A549 (cell line): Measurements from ENCODE around the gene PRKACG. TPM values are rescaled to one million over a fixed set of nuclear protein-coding genes. Genes with fewer than 3 reads are reported as not detected.
A peak's percentile ranks its signal among the peaks of the same experiment; 100 is the strongest.

ENCODE experiments used
- ATAC-seq, 2 experiments: fragments of 200-7000 bp in 1 of 2; fragments of >200 bp in 1 of 2; cut with Nextera tagmentation in 1 of 2; cut with Tn5 transposase in 1 of 2; 3 replicates each; pipeline versions ENCODE4 v1.8.0 to v1.9.1; 2018 to 2020; ENCODE audit warnings: mild to moderate bottlenecking in 1 of 2, moderate library complexity in 1 of 2
- CTCF ChIA-PET: fragments of 300-600 bp; sonication (Branson Sonifier 250); formaldehyde crosslinking; extraction: SDS; loops from one replicate; lab custom pipeline; 2021; ENCODE audit warnings: antibody characterized with exemption, inconsistent platforms; lab: Yijun Ruan, JAX
- POLR2A ChIA-PET: fragments of 350-600 bp; formaldehyde crosslinking; extraction: SDS; loops from one replicate; lab custom pipeline; 2021; ENCODE audit warnings: antibody characterized with exemption, inconsistent platforms; lab: Yijun Ruan, JAX
- DNase-seq, 2 experiments: peaks; one replicate each; pipeline versions ENCODE4 v3.0.0 to v3.0.0-alpha.2; 2011 to 2016; ENCODE audit warnings: low read depth in 1 of 2, low spot score in 1 of 2
- FAIRE-seq: peaks from 2 replicates; lab custom pipeline; 2011; peaks lifted over from hg19 to GRCh38; lab: Jason Lieb, UNC
- H3K27ac ChIP-seq, 2 experiments: fragments of >200 bp; sonication (Bioruptor Twin); formaldehyde crosslinking; 3 replicates each; pipeline ENCODE4 v1.5.1; 2016 to 2017
- H3K4me1 ChIP-seq: fragments of >200 bp; sonication (Bioruptor Twin); formaldehyde crosslinking; 3 replicates; pipeline ENCODE4 v1.6.1; 2016
- H3K4me2 ChIP-seq: fragments of >200 bp; sonication (Bioruptor Twin); formaldehyde crosslinking; 3 replicates; pipeline ENCODE4 v1.6.1; 2016
- H3K4me3 ChIP-seq: fragments of >200 bp; sonication (Bioruptor Twin); formaldehyde crosslinking; 3 replicates; pipeline ENCODE4 v1.5.1; 2016
- H3K9me3 ChIP-seq: fragments of >200 bp; sonication (Bioruptor Twin); formaldehyde crosslinking; 3 replicates; pipeline ENCODE4 v1.6.1; 2016
- CEBPB ChIP-seq, 2 experiments: fragments of >200 bp in 1 of 2; sonication (Bioruptor Twin) in 1 of 2; formaldehyde crosslinking in 1 of 2; IDR thresholded peaks; 2 replicates each; pipeline ENCODE4 v1.6.1; 2012 to 2016
- CHD2 ChIP-seq: fragments of 150-350 bp; IDR thresholded peaks from 2 replicates; pipeline ENCODE4 v1.6.1; 2014; ENCODE audit warnings: low read length; ENCODE audit not compliant: partially characterized antibody
- EHF ChIP-seq: fragments of 250-450 bp; sonication (Bioruptor Pico); IDR thresholded peaks from 2 replicates; pipeline ENCODE4 v1.5.0; 2020; ENCODE audit warnings: mild to moderate bottlenecking
- ESRRA ChIP-seq: fragments of 150-350 bp; IDR thresholded peaks from 2 replicates; pipeline ENCODE4 v1.6.1; 2014; ENCODE audit warnings: mild to moderate bottlenecking, low read length, borderline replicate concordance
- HDAC2 ChIP-seq: fragments of 200-600 bp; sonication (generic); IDR thresholded peaks from 2 replicates; pipeline ENCODE4 v1.6.1; 2016
- HOXB5 ChIP-seq: fragments of 250-450 bp; sonication (Bioruptor Pico); IDR thresholded peaks from 2 replicates; pipeline ENCODE4 v1.5.0; 2020; ENCODE audit warnings: mild to moderate bottlenecking, moderate library complexity
- JUNB ChIP-seq: fragments of >200 bp; sonication (Bioruptor Twin); formaldehyde crosslinking; IDR thresholded peaks from 2 replicates; pipeline ENCODE4 v1.6.1; 2016
- KDM1A ChIP-seq: fragments of 200-600 bp; sonication (generic); IDR thresholded peaks from 2 replicates; pipeline ENCODE4 v1.6.1; 2016; ENCODE audit warnings: low read depth, mild to moderate bottlenecking
- KDM5A ChIP-seq: fragments of 200-600 bp; sonication (generic); IDR thresholded peaks from 2 replicates; pipeline ENCODE4 v1.6.1; 2016; ENCODE audit warnings: antibody characterized with exemption, mild to moderate bottlenecking
- MAZ ChIP-seq: fragments of 150-350 bp; IDR thresholded peaks from 2 replicates; pipeline ENCODE4 v1.6.1; 2014; ENCODE audit warnings: antibody characterized with exemption, low read depth, low read length, borderline replicate concordance
- NFE2L2 ChIP-seq: fragments of 150-350 bp; conservative IDR thresholded peaks from 2 replicates; pipeline ENCODE4 v1.6.1; 2014; ENCODE audit warnings: low read length
- RFX5 ChIP-seq: fragments of 450-650 bp; IDR thresholded peaks from 2 replicates; pipeline ENCODE4 v1.7.1; 2014; ENCODE audit warnings: antibody characterized with exemption, mild to moderate bottlenecking, moderate library complexity
- SMC3 ChIP-seq: fragments of >200 bp; sonication (Bioruptor Twin); formaldehyde crosslinking; IDR thresholded peaks from 3 replicates; pipeline ENCODE4 v1.6.1; 2018; ENCODE audit warnings: inconsistent platforms
- TFCP2L1 ChIP-seq: fragments of 250-450 bp; sonication (Bioruptor Pico); IDR thresholded peaks from 2 replicates; pipeline ENCODE4 v1.5.0; 2021; ENCODE audit warnings: mild to moderate bottlenecking
- ZFP36 ChIP-seq: fragments of 450-650 bp; IDR thresholded peaks from 2 replicates; pipeline ENCODE4 v1.6.1; 2014; ENCODE audit warnings: borderline replicate concordance; ENCODE audit not compliant: partially characterized antibody
- WGBS: methylation state at CpG from one replicate; pipeline ENCODE4 v1.1.6; 2017; ENCODE audit errors: missing lambda C conversion rate; 5-methylcytosine and 5-hydroxymethylcytosine counted together
- polyA plus RNA-seq, 4 experiments: library from polyadenylated mRNA; depleted of rRNA in 3 of 4; stranded (reverse); fragments of >200 nt; fragmentation: RNase III in 1 of 4; extraction: RNeasy Plus Mini Kit Qiagen cat#74134 plus additional on column Dnase treatment in 1 of 4; gene quantifications; 2 replicates in 3 of 4; 3 replicates in 1 of 4; pipeline ENCODE4 v1.2.3, GENCODE V29; 2011 to 2017
- TF ChIP-seq, protein P1 (sequence below): fragments of >200 bp; sonication (Bioruptor Twin); formaldehyde crosslinking; IDR thresholded peaks from 2 replicates; pipeline ENCODE4 v1.6.1; 2016
- TF ChIP-seq, protein P2 (sequence below): fragments of 450-650 bp; IDR thresholded peaks from 2 replicates; pipeline ENCODE4 v1.6.1; 2014; ENCODE audit warnings: antibody characterized with exemption
- TF ChIP-seq, protein P3 (sequence below): fragments of >200 bp; sonication (Bioruptor Twin); formaldehyde crosslinking; IDR thresholded peaks from 3 replicates; pipeline ENCODE4 v1.5.1; 2016

Gene PRKACG
- polyA plus RNA-seq, 2 of the 4 experiments (the other 2 are of a cell fraction): not detected

GRCh38 chr9:69040646-69041045, 26.7 kb upstream of the PRKACG start:
- Histone ChIP-seq H3K27ac (no peak overlapping the region), H3K4me3 (no peak overlapping the region), H3K4me1 (peaks cover 7% of the 10 kb centered on the region; the same call in 2 of the 3 replicates), H3K4me2 (no peak overlapping the region), H3K9me3 (no peaks in the 10 kb centered on the region)
- WGBS: 97% methylated on average over 2 of the region's 2 CpGs
- ATAC-seq (no peak), FAIRE-seq (no peak), DNase-seq (no peak)
- POLR2A ChIA-PET: no interaction called here
- no peak for TF ChIP-seq ZFP36
- TF ChIP-seq SMC3: no peak
- no peak for TF ChIP-seq RFX5
- TF ChIP-seq CHD2: no peak
- TF ChIP-seq KDM5A: no peak
- no peak for TF ChIP-seq JUNB
- TF ChIP-seq HOXB5: no peak
- TF ChIP-seq TFCP2L1 (CRISPR knock-in tag): no peak
- TF ChIP-seq, protein P1, sequence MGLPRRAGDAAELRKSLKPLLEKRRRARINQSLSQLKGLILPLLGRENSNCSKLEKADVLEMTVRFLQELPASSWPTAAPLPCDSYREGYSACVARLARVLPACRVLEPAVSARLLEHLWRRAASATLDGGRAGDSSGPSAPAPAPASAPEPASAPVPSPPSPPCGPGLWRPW: no peak
- CTCF ChIA-PET: interaction anchor here (2.8 kb wide), 1 partner anchor 13 kb away, joined by 7 read pairs; no protein-coding TSS in a partner anchor

GRCh38 chr9:69036799-69037198, 22.9 kb upstream of the PRKACG start:
- Histone ChIP-seq H3K4me2 (peak overlapping the region; percentile 90), H3K27ac (peak overlapping the region; percentile 93 to 98; a peak in 5 of 6 replicates), H3K4me3 (peak overlapping the region; percentile 70), H3K4me1 (peaks cover 7% of the 10 kb centered on the region; the same call in 2 of the 3 replicates), H3K9me3 (no peaks in the 10 kb centered on the region)
- ChIA-PET POLR2A (interaction anchor here (1.0 to 2.2 kb wide), 3 partner anchors 8 to 121 kb away, joined by 3 to 6 read pairs (median 5); no protein-coding TSS in a partner anchor), CTCF (interaction anchor here (0.6 to 7.6 kb wide), 9 partner anchors 12 to 1606 kb away, joined by 3 to 90 read pairs (median 4); no protein-coding TSS in a partner anchor)
- TF ChIP-seq KDM1A (no peak), KDM5A (no peak), EHF (CRISPR knock-in tag) (no peak)
- TF ChIP-seq, protein P2, sequence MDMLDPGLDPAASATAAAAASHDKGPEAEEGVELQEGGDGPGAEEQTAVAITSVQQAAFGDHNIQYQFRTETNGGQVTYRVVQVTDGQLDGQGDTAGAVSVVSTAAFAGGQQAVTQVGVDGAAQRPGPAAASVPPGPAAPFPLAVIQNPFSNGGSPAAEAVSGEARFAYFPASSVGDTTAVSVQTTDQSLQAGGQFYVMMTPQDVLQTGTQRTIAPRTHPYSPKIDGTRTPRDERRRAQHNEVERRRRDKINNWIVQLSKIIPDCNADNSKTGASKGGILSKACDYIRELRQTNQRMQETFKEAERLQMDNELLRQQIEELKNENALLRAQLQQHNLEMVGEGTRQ: no peak
- no peak for DNase-seq
- no peak for FAIRE-seq
- no peak for ATAC-seq
- 76% methylated on average over 10 of the region's 10 CpGs for WGBS

- WGBS: under 1% methylated on average over 14 of the region's 14 CpGs
- DNase-seq: peak in 1 of 2 experiments; percentile 31
- Histone ChIP-seq H3K9me3 (no peaks in the 10 kb centered on the region), H3K4me1 (peaks cover 7% of the 10 kb centered on the region; the same call in 2 of the 3 replicates), H3K4me2 (peak overlapping the region; percentile 90), H3K4me3 (peak overlapping the region; percentile 70), H3K27ac (peak overlapping the region; percentile 93 to 98)
- ATAC-seq: peak in 1 of 2 experiments; percentile 25; a peak in 2 of 6 replicates
- CTCF ChIA-PET: interaction anchor here (0.6 to 7.6 kb wide), 20 partner anchors 12 to 1605 kb away, joined by 3 to 90 read pairs (median 4); no protein-coding TSS in a partner anchor
- POLR2A ChIA-PET: interaction anchor here (1.0 to 2.2 kb wide), 5 partner anchors 8 to 157 kb away, joined by 3 to 14 read pairs (median 6); no protein-coding TSS in a partner anchor
- TF ChIP-seq NFE2L2: no peak
- no peak for TF ChIP-seq CEBPB (IDR thresholded peaks at IDR 0.05)
- TF ChIP-seq, protein P3, sequence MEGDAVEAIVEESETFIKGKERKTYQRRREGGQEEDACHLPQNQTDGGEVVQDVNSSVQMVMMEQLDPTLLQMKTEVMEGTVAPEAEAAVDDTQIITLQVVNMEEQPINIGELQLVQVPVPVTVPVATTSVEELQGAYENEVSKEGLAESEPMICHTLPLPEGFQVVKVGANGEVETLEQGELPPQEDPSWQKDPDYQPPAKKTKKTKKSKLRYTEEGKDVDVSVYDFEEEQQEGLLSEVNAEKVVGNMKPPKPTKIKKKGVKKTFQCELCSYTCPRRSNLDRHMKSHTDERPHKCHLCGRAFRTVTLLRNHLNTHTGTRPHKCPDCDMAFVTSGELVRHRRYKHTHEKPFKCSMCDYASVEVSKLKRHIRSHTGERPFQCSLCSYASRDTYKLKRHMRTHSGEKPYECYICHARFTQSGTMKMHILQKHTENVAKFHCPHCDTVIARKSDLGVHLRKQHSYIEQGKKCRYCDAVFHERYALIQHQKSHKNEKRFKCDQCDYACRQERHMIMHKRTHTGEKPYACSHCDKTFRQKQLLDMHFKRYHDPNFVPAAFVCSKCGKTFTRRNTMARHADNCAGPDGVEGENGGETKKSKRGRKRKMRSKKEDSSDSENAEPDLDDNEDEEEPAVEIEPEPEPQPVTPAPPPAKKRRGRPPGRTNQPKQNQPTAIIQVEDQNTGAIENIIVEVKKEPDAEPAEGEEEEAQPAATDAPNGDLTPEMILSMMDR: no peak
- TF ChIP-seq MAZ: no peak
- TF ChIP-seq HDAC2: 0 out of 2 replicates have a peak, but pooled peaks have one; percentile 18
- TF ChIP-seq ESRRA: 0 out of 2 replicates have a peak, but pooled peaks have one; percentile 29
- no peak for FAIRE-seq
These were observed 22.4 kb upstream of the PRKACG start for GRCh38 chr9:69036309-69036708.
